Fibroblast of skin of left quadriceps (primary cell): Measurements from ENCODE around the gene RRN3.
"Not testable (repeated sequence)": the region's sequence is repeated elsewhere in the genome, so short reads cannot be mapped to it uniquely, and the experiment has no call there.

Source experiments
- DNase-seq, 2 experiments: peaks; one replicate each; pipeline ENCODE4 v3.0.0-alpha.2; 2013; ENCODE audit warnings: low read depth in 2 of 2

RRN3 gene, protein sequence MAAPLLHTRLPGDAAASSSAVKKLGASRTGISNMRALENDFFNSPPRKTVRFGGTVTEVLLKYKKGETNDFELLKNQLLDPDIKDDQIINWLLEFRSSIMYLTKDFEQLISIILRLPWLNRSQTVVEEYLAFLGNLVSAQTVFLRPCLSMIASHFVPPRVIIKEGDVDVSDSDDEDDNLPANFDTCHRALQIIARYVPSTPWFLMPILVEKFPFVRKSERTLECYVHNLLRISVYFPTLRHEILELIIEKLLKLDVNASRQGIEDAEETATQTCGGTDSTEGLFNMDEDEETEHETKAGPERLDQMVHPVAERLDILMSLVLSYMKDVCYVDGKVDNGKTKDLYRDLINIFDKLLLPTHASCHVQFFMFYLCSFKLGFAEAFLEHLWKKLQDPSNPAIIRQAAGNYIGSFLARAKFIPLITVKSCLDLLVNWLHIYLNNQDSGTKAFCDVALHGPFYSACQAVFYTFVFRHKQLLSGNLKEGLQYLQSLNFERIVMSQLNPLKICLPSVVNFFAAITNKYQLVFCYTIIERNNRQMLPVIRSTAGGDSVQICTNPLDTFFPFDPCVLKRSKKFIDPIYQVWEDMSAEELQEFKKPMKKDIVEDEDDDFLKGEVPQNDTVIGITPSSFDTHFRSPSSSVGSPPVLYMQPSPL

DNA sequence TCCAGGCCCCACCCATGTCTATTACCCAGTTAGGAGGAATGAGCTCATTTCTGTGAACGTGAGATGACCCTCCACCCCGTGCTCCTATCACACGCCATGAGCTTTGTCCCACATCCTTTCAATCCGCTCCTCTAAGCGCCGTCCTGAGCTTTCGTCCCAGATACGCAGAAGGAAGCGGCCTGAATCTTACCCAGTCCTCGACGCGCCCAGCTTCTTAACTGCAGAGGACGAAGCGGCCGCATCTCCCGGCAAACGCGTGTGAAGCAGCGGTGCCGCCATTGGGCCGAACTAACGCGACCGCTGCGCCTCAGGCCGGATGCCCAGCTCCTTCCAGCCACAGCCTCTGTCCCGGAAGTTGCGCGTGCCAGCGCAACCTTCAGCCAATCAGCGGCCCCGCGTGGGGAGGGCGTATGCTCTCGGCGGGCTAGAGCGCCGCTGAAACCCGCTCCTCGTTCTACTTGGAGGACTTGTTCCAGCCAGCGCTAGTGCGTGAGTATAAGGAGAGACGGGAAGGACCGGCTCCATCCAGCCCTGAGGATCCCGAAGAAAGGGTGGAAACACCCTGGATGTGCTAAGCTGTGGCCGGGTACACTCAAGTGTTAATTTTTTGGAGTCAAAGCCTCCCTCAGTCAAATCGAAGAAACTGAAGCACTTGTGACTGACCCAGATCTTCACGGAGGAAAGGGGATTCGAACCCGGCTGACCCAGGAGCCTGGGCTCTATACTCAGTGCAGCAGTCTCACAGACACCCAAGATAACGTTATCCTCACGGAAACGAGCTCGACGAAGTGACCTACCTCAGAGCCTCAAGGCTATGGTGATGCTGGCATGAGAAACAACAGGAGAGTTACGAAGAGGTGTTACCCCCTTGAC lies at the start of gene RRN3:
Gene RRN3, minus strand, starts transcription at position 318 of the 873 bp plus-strand sequence. Its CDS starts 39 bp downstream, at position 279.
- peak; percentile 78 to 82 for DNase-seq

DNA sequence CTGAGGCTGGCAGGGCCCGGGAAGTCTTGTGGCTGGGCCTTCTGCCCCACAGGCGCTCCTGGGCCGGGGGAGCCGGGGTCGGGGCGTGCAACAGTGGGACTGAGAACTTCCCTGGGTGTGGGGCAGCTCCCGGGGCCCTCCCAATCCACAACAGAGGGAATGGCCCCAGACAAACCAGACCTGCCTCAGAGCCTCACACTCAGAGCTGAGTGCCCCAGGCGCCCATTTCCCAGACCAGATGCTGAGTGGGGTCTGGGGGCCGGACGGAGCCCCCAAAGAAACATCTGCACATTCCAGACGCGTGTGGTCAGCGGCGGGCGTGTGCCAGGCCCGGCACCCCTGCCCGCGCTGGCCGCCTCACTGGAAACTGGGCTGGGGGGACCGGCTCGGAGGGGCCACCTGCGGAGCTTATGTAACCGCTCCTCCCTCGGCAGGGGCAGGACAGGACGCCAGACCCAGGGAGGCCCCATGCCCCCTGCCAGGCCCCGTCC lies 49.6 kb upstream of the RRN3 start:
- DNase-seq = not testable (repeated sequence)

DNA sequence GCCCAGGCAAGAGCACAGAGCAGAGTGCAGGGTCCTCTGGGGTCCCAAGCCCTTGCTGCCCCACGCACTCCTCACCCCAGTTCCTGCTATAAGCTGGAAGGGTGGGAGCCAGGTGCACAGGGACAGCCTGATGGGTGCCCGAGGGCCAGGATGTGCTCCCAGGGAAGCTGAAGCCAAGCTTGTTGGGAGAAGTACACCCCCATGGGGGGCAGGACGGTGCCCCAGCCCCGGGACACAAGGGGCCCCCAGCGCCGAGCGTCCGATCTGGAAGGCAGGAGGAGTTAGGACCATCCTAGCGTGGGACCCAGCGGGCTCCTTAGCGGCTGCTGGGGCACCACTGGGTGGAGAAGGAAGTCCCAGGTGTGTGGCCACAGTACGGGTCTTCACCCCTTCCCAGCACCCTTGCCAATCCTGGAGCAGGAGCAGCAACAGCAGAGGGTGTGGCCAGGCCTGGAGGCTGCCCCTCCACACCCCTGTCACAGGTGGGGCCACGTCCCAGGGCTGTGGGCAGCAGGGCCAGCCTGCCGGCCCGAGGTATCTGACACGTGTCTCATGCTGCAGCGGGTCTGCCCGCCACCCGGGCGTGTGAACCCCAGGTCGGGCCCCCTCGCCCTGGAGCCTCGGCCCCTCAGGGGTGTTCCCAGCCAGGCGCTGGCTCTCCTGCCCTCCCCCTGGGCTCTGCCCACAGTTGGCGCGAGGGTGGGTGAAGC lies 49.0 kb upstream of the RRN3 start:
- not testable (repeated sequence) for DNase-seq

DNA sequence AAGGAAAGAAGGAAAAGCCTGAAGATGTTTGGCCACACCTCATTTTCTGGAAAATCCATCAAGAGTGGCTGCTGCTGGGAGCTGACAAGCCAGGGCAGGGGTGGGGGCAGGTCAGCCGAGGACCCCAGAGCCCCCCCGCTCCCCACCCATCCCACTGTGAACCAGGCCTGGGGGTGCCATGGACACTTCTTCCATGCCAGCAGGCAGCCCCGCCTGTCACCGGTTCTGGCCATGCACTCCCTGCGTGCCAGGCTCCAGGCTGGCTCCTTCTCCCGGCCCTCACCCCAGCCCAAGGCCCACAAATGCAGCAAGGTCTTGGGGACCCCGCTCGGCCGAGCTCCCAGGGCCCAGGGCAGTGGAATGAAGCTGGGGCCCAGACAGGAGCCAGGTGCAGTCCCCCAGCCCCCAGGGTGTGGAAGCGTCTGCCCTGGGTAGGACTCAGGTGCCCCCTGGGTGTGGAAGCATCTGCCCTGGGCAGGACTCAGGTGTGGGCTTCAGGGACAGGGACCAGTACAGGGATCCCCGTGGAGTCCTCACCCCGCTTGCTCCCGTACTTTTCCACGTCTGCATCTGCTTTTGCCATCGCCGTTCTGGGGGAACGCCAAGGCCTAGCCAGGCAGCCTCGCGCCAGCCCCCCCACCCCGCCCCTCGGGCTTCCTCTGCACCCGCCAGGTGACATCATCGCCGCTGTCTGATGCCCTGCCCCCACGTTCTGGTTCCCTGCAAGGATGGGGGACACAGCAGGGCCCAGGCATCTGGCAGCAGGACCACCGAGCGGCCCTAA lies 48.2 kb upstream of the RRN3 start:
- not testable (repeated sequence) for DNase-seq

DNA sequence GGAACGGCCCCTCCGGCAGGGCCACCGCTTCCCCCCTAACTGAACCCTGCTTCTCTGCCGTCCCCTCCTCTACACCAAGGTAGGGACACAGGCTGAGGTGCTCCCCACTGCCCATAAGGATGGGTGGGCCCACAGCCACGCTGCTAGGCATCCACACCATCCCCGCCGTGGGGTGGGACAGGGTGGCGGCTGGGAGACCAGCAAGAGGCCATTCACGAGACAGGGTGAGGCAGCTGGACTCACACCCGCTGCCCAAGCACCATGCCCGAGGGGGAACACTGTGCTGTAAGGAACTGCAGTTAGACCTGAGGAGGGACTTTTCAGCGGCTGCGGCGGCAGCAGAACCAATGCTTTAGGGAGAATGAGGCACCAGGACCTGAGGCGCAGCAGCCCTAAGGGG lies 47.5 kb upstream of the RRN3 start:
- no peak for DNase-seq

DNA sequence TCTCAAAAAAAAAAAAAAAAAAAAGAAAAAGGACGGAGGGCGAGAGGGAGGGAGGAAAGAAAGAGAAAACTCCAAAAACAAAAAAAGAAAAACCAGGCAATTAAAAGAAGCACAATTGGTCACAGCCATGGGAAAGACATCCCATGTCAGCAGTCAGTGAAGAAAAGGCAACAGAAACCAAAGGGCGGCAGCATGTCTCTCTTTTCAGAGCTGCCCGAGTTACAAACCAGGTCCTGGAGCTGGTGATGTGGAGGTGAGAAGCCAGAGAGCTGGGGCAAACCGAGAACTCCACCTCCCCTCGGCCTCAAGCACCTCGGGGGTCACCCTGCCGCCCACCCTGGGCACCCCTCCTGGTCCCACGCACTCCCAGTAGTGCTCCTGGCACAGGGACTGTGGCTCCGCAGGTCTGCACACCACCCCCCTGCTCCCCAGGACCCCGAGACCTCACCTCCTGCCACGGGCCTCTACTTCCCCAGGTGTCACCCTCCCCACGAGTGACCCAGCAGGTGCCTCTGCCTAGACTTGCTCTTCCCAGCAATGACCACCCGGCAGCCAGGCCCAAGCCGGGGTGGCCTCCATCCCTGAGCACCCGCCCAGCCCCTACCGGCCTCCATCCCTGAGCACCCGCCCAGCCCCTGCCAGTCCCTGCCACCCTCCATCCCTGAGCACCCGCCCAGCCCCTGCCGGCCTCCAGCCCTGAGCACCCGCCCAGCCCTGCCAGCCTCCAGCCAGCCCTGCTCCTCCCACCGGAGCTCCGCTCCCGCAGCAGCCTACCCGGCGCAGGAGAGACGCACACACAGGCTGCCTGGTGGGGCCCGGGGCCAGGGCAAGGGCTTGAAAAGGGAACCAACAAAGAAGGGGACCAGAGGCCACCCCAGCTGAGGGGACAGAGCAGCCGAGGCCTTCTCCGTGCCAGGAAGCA lies 46.6 kb upstream of the RRN3 start:
- not testable (repeated sequence) for DNase-seq

DNA sequence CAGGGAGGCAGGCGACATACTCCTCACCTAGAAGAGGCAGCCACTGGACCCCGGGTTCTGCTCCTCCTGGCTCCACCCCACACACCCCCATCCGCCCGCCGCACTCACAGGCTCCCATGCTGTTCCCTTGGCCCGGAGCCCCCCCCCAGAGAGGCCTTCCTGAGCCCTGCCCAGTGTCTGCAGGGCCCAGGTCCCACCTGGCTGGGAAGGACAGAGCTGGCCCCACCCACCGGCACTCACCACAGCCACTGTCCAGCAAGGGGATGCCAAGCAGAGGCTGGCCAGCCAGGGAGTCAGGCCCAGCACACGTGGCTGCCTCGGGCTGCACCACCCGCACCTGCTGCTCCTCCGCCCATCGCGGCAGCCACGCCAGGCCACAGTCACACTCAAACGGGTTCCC lies 43.4 kb upstream of the RRN3 start:
- DNase-seq = not testable (repeated sequence)

DNA sequence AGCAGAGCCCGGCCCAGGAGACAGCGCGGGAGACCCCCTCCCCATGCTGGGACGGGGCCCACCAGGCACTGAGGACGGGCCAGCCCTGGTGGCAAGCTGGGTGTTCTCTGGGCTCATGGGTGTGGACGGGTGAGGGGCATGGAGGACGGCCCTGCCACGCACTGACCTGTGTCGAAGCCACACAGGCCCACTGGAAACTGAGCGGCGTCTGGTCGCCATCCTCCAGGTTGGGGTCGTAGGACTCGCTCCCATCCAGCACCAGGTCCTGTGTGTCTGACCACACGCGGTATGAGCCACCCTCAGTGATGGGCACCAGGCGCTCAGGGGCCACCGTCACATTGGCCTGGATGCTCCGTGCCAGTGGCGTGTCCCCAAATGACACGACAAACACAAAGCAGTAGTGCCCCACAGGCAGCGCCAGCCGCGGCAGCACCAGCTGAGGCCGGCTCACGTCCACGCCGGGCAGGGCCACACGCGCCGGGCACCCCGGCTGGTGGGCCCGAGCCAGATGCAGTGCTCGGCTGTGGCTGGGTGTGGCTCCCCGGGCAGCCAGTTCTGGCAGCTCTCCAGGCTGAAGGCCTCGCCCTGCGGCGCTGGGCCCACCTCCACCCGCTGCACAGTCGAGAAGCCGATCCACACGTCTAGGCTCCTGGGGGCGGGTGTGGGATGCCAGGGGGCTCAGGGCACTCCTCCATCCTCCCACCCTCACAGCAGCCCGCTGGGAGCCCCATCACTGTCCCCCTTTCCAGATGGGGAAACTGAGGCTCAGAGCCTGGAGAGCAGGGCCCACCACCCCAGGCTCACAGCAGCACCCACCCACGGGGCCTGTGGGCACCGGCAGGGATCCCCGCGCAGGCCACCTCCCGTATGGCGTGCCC lies 41.6 kb upstream of the RRN3 start:
- not testable (repeated sequence) for DNase-seq

DNA sequence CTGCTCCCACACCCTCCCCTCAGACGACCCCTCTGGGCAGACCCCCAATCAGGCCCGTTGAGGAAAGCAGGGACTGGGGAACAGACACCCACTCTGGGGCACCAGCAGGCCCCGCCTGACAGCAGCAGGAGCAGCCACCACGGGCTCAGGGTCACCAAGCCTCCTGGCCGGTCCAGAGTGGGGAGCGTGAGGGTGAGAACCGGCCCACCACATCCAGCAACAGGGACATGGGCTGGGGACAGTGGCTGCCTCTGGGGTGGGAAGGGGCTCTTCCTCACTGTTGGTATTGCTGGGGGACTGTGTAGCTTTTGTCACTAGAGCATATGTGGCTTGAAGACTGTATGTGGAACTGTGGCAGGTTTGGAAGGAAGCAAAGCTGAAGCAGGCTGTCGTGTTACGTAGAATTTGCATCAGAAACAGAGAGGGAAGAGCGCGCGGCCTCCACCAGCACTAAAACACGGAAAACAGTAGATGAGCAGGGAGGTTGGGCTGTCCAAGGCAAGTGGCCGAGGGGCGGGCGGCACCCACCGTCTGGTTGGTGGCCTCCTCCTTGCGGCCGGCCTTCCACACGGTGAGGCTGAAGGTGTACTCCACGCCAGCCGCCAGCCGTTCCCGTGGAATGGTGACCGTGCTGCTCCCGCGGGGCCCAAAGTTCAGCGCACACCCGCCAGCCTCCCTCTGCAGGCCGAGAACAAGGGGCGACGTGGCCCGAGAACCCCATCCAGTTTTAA lies 40.8 kb upstream of the RRN3 start:
- not testable (repeated sequence) for DNase-seq

DNA sequence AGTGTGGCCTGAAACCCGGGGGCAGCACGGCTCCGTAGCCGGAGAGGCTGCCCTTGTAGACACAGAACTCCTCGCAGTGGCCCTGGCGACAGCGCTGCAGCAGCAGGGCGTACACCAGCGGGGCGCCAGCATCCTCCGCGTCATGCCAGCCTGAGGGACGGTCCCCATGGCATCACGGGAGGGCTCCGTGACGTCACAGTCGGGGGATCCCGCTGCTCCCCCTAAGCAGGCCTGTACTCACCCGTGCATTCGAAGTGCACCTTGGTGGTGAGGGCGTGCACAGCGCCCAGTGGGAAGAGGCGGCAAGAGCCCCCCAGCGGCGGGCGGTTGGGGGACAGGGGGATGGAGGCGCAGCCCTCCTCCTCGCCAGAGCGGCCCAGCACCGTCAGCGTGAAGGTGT lies 39.5 kb upstream of the RRN3 start:
- not testable (repeated sequence) for DNase-seq

DNA sequence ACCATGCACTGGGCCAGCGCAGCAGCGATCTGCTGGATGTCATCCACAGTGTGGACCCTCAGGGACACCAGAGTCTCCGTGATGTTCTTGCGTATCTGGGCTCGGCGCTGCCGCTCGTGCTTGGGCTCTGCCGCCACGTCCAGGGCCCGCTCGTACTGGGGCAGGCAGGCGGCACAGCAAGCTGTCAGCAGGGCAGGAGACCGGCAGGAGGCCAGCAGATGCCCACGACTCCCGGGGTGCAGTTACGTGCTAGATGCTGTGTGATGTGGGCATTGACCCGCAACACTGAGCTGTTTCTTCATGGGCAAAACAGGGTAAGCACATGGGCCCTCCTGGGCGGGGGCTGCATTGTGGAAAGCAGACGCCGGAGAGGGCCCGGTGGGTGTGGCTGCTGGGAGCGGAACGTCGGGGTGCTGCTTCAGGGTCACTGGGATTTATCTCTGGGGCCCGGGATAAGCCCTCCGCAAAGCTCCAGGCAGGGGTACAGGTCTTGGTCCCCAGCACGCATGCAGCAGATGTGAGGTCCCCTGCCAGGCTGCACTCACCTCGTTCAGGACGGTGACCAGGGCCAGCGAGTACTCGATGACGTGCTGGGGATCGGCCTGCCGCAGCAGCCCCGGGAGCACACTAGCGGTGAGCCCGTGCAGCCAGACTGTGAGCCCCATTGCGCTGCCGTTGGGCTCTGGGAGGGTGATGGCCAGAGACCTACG lies 38.8 kb upstream of the RRN3 start:
- not testable (repeated sequence) for DNase-seq

DNA sequence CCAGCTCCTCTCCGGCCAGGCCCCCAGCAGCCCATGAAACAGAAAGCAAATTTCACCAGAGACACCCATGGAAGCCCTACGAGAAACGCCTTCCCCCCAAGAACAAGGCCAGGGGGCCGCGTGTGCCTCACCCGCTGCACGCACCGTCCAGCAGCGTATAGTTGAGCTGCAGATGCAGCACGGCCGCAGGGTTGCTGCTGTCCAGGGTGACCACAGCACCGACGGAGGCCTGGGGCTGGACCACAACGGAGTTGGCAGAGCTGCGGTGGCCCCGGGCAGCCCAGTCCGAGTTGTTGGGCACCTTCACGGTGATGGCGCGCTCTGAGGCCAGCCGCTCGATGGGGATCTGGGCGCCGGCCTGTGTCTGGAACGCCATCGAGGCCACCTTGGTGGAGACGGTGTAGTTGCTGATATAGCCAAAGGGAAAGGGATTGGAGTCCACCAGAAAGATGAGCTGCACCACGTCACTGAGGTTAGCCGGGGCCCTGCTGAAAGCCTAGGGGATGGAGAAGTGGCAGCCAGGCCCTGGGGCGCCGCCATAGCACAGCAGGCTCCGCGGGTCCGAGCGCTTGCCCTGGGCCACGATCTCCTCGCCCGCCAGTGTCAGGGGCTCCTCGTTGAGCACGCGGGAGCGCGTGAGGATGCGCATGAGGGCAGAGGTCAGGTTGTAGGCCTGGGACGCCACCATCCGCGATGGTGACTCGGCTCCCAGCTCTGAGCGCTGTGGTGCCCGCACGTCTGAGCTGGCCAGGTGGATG lies 37.0 kb upstream of the RRN3 start:
- not testable (repeated sequence) for DNase-seq

DNA sequence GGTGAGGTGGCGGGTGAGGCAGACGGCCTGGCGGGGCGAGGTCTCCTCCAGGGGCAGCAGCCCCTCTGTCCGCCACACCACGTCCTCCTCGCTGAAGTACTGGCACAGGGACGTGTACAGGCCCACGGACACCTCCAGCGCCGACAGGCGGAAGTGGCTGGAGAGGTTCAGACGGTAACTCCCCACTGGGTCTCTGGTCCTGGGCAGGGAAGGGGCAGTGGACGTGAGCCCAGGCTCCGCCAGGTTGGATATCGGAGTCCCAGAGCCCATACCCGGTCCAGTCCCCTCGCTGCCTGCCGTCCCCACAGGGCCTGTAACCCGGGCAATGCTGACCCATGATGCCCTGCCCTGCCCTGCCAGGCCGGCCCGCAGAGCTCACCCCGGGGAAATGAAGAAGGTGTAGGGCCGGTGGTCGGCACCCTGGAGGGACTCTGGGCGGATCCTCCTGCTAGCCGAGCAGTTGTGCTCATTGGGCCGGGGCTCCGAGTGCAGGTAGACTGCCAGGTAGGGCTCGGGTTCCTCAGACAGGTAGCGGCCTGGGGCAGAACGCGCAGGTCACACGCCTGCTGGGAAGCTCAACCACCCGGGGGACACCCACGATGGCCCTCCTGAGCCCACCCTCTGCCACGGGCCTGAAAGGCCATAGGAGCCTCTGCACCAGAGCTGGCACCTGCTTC lies 36.3 kb upstream of the RRN3 start:
- DNase-seq = not testable (repeated sequence)

DNA sequence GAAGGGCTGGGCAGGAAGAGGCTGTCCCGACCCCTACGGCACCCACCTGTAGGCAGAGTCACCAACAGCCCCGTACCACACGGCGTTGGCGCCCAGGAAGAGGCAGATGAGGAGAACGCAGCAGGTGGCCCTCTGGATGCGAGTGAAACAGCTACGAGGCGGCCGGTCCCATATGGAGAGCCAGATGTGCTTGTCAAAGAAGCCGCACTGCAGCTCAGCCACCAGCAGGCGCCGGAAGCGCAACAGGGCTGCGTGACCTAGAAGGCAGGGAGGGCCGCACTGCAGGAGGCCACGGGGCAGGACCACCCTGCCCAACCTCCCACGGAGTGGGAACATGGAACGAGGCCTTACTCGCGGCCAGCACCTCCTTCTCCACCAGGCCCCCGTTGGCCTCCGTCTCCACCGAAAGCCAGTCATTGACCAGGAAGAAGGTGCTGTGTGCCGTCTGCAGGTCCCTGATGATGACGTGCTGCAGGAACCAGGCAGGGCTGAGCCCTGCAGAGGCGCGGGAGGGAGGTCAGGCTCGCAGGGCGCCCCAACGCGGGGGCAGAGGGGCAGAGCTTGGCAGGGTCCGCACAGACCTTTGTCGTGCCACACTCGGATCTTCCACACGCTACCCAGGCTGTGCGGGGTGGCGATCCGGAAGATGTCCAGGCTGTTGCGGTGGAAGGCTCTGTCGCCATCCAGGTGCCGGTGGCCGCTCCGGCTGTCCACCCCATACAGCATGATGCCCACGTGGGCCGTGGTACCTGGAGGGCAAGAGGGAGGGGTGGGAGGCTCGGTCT lies 33.8 kb upstream of the RRN3 start:
- not testable (repeated sequence) for DNase-seq
